Erythroblast (primary cell): ENCODE data around the gene DLG2.

Experiments
- GATA1 ChIP-seq: IDR thresholded peaks from 2 replicates; pipeline ENCODE4 v1.6.1; 2011; ENCODE audit warnings: low read depth, mild to moderate bottlenecking, control low read depth, low read length, moderate library complexity
- POLR2A ChIP-seq: IDR thresholded peaks from 2 replicates; pipeline ENCODE4 v1.6.1; 2011; ENCODE audit warnings: mild to moderate bottlenecking, low read length

DNA sequence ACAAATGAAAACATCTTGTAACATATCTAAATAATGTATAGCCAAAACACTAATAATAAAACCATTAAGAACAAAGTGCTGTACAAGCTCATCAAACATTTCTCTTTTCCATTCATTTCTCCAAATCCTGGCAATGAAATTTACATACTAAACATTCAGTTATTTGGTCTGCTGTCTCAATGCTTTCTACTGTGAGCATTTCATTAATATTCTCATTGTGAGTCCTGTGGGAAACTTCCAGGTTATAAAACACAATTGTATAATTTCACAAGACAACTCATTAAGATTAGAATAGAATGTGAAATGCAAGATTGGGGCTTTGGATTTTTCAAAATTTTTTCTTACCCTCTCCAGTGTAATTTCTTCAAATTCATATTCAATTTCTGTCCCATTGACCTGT is 1464.0 kb downstream of the DLG2 start:
- TF ChIP-seq POLR2A (no peak), GATA1 (no peak)
